Lower leg skin (tissue), 3 donors: ENCODE data around the gene THBS1.

ENCODE experiments used
- POLR2A ChIP-seq, 2 donors: fragments of 450-650 bp; IDR thresholded peaks; one replicate each; pipeline ENCODE4 v1.6.1; 2016 to 2017; ENCODE audit warnings: antibody characterized with exemption in 2 of 2, mild to moderate bottlenecking in 1 of 2, moderate library complexity in 1 of 2
- TF ChIP-seq, protein P1 (sequence below), 3 donors: fragments of 450-650 bp; IDR thresholded peaks; one replicate each; pipeline ENCODE4 v1.5.1; 2016; ENCODE audit warnings: antibody characterized with exemption in 3 of 3, mild to moderate bottlenecking in 3 of 3, moderate library complexity in 2 of 3

DNA sequence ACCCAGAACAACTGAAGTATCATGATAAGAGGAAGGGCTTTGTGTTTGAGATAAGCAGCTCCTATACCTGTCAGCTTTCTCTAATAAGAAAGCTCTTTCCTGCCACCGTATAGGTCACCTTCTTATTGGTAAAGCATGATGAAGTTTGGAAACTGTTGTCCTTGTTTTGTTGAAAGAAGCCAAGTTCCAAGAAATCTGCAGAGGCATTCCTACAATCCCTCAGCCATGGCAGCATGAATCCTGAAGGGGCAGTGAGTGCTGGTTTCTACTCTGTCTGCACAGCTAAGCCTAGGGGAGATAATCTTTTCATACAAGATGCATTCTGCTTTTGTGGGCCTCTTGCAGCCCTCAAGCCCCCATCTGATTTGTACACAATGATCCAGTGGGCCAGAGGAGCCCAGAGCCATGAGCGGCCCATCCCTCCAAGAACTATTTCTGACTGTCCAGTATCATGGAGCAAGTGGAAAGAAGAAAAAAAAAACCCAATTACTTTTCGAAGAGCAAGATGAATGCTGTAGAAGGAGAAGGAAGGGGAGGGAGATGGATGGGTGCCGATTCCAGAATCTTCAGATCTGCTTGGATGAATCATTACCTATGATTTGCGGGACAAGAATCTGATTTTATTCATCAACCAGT lies 1.9 kb upstream of the THBS1 start:
- TF ChIP-seq, protein P1, sequence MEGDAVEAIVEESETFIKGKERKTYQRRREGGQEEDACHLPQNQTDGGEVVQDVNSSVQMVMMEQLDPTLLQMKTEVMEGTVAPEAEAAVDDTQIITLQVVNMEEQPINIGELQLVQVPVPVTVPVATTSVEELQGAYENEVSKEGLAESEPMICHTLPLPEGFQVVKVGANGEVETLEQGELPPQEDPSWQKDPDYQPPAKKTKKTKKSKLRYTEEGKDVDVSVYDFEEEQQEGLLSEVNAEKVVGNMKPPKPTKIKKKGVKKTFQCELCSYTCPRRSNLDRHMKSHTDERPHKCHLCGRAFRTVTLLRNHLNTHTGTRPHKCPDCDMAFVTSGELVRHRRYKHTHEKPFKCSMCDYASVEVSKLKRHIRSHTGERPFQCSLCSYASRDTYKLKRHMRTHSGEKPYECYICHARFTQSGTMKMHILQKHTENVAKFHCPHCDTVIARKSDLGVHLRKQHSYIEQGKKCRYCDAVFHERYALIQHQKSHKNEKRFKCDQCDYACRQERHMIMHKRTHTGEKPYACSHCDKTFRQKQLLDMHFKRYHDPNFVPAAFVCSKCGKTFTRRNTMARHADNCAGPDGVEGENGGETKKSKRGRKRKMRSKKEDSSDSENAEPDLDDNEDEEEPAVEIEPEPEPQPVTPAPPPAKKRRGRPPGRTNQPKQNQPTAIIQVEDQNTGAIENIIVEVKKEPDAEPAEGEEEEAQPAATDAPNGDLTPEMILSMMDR (IDR thresholded peaks at IDR 0.05) = no peak
- no peak for TF ChIP-seq POLR2A (IDR thresholded peaks at IDR 0.05)
